Loucy (cell line): ENCODE results near the gene ARRDC2.

Experiments
- EZH2phosphoT487 ChIP-seq: fragments of 200-600 bp; IDR thresholded peaks from 2 replicates; pipeline ENCODE4 v1.6.1; 2018; ENCODE audit warnings: antibody characterized with exemption, mild to moderate bottlenecking, moderate library complexity, borderline replicate concordance
- TF ChIP-seq, protein P1 (sequence below): fragments of 200-600 bp; sonication (generic); conservative IDR thresholded peaks from 2 replicates; pipeline ENCODE4 v1.5.1; 2014; ENCODE audit warnings: mild to moderate bottlenecking, antibody characterized with exemption, low read length

DNA sequence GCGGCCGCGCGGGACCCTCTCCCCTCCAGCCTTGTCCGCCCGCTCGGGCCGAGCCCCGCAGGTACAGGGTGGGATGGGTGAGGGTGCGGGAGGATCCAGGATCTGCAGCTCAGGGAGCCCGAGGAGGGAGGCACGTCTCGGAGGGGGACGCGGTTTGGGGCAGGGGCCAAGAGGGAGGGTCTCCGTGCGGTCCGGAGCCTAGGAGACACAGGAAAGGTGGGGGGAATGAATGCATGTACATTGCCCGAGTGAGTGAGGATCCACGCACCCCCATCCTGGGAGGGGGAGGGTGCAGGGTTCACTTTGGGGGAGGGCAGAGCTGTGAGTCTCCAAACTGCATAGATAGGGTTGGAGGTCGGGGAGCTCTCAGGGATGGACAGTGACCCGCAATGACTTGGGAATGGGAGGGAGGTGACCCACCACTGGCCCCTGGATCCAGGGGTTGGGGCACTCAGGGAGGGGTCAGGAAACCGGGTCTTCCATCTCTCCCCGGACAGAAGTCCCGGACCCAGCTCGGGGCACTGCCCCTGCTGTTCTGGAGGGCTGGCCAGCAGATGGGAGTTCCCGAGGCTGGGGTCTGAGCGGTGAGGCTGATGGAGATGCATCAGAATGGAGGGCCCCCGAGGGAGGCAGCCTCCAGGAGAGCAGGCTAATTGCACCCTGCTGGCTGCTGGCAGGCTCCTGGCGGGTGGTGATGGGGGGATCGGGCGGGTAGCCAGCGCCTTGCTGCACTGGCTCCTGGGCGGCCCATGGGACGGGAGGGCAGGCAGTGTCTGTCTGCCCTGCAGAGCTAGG lies 40.5 kb upstream of the ARRDC2 start:
- TF ChIP-seq, protein P1, sequence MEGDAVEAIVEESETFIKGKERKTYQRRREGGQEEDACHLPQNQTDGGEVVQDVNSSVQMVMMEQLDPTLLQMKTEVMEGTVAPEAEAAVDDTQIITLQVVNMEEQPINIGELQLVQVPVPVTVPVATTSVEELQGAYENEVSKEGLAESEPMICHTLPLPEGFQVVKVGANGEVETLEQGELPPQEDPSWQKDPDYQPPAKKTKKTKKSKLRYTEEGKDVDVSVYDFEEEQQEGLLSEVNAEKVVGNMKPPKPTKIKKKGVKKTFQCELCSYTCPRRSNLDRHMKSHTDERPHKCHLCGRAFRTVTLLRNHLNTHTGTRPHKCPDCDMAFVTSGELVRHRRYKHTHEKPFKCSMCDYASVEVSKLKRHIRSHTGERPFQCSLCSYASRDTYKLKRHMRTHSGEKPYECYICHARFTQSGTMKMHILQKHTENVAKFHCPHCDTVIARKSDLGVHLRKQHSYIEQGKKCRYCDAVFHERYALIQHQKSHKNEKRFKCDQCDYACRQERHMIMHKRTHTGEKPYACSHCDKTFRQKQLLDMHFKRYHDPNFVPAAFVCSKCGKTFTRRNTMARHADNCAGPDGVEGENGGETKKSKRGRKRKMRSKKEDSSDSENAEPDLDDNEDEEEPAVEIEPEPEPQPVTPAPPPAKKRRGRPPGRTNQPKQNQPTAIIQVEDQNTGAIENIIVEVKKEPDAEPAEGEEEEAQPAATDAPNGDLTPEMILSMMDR, result no peak
- no peak for TF ChIP-seq EZH2phosphoT487
